ENCODE results near the gene RGL4. TPM values are rescaled to one million over a fixed set of nuclear protein-coding genes. Genes with fewer than 3 reads are reported as not detected.
A peak's percentile ranks its signal among the peaks of the same experiment; 100 is the strongest.

RGL4 gene
- polyA plus RNA-seq, 4 donors: 1.8 to 3.1 (median 2.1) TPM

- no peak for DNase-seq (ENCODE audit: low read depth in 4 of 4, low spot score in 3 of 4)
Observed at GRCh38 chr22:23696326-23696851, 5.6 kb downstream of the RGL4 start.

GRCh38 chr22:23697031-23697970, 6.5 kb downstream of the RGL4 start:
- DNase-seq (ENCODE audit: low read depth in 4 of 4, low spot score in 3 of 4): no peak

- DNase-seq (ENCODE audit: low read depth in 4 of 4, low spot score in 3 of 4): no peak
Observed at GRCh38 chr22:23698094-23698493, 7.3 kb downstream of the RGL4 start.

- no peak for DNase-seq (ENCODE audit: low read depth in 4 of 4, low spot score in 3 of 4)
Observed at GRCh38 chr22:23698673-23699235, 7.9 kb downstream of the RGL4 start.

- DNase-seq (ENCODE audit: low read depth in 4 of 4, low spot score in 3 of 4): no peak
Observed at GRCh38 chr22:23700706-23701105, 9.9 kb downstream of the RGL4 start.

GRCh38 chr22:23704062-23704461, 13.2 kb downstream of the RGL4 start:
- no peak for DNase-seq (ENCODE audit: low read depth in 4 of 4, low spot score in 3 of 4)

GRCh38 chr22:23704829-23705228, 14.0 kb downstream of the RGL4 start:
- DNase-seq (ENCODE audit: low read depth in 4 of 4, low spot score in 3 of 4): no peak

- DNase-seq (ENCODE audit: low read depth in 4 of 4, low spot score in 3 of 4): no peak
Observed at GRCh38 chr22:23705358-23705757, 14.5 kb downstream of the RGL4 start.

- no peak for DNase-seq (ENCODE audit: low read depth in 4 of 4, low spot score in 3 of 4)
Observed at GRCh38 chr22:23708270-23708669, 17.5 kb downstream of the RGL4 start.

- DNase-seq (ENCODE audit: low read depth in 4 of 4, low spot score in 3 of 4): no peak
Observed at GRCh38 chr22:23709107-23709506, 18.3 kb downstream of the RGL4 start.

GRCh38 chr22:23712256-23712655, 21.4 kb downstream of the RGL4 start:
- DNase-seq (ENCODE audit: low read depth in 4 of 4, low spot score in 3 of 4): no peak

GRCh38 chr22:23713696-23714595, 23.1 kb downstream of the RGL4 start:
- no peak for DNase-seq (ENCODE audit: low read depth in 4 of 4, low spot score in 3 of 4)

GRCh38 chr22:23714596-23715578, 24.1 kb downstream of the RGL4 start:
- no peak for DNase-seq (ENCODE audit: low read depth in 4 of 4, low spot score in 3 of 4)

GRCh38 chr22:23715806-23716375, 25.1 kb downstream of the RGL4 start:
- DNase-seq (ENCODE audit: low read depth in 4 of 4, low spot score in 3 of 4): no peak

GRCh38 chr22:23716811-23717801, 26.3 kb downstream of the RGL4 start:
- DNase-seq (ENCODE audit: low read depth in 4 of 4, low spot score in 3 of 4): peak; percentile 76 to 85 (median 80)

- no peak for DNase-seq (ENCODE audit: low read depth in 4 of 4, low spot score in 3 of 4)
Observed at GRCh38 chr22:23718371-23719165, 27.8 kb downstream of the RGL4 start.

- no peak for DNase-seq (ENCODE audit: low read depth in 4 of 4, low spot score in 3 of 4)
Observed at GRCh38 chr22:23720855-23721254, 30.0 kb downstream of the RGL4 start.

All from right renal pelvis (tissue), 4 donors.